Breast epithelium (tissue), 3 donors: ENCODE results near the gene TUBA4B.

Source experiments
- POLR2AphosphoS5 ChIP-seq, 3 donors: sonication (generic); formaldehyde crosslinking; IDR thresholded peaks; one replicate each; pipeline ENCODE4 v1.6.1; 2017; ENCODE audit warnings: antibody characterized with exemption in 3 of 3
- TF ChIP-seq, protein P1 (sequence below), 3 donors: fragments of 450-650 bp; IDR thresholded peaks; one replicate each; pipeline ENCODE4 v1.5.1; 2016 to 2017; ENCODE audit warnings: antibody characterized with exemption in 3 of 3, mild to moderate bottlenecking in 3 of 3, moderate library complexity in 3 of 3

DNA sequence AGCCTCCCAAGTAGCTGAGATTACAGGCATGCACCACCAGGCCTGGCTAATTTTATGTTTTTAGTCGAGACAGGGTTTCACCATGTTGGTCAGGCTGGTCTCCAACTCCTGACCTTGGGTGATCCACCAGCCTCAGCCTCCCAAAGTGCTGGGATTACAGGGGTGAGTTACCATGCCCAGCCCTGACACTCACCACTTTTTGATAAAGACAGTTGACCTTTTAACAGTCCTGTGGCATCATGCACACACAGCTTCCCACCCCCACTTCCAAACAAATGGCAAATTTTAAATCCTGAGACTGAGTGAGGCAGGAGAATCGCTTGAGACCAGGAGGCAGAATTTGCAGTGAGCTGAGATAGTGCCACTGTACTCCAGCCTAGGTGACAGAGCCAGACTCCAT lies 20.0 kb downstream of the TUBA4B start:
- TF ChIP-seq, protein P1, sequence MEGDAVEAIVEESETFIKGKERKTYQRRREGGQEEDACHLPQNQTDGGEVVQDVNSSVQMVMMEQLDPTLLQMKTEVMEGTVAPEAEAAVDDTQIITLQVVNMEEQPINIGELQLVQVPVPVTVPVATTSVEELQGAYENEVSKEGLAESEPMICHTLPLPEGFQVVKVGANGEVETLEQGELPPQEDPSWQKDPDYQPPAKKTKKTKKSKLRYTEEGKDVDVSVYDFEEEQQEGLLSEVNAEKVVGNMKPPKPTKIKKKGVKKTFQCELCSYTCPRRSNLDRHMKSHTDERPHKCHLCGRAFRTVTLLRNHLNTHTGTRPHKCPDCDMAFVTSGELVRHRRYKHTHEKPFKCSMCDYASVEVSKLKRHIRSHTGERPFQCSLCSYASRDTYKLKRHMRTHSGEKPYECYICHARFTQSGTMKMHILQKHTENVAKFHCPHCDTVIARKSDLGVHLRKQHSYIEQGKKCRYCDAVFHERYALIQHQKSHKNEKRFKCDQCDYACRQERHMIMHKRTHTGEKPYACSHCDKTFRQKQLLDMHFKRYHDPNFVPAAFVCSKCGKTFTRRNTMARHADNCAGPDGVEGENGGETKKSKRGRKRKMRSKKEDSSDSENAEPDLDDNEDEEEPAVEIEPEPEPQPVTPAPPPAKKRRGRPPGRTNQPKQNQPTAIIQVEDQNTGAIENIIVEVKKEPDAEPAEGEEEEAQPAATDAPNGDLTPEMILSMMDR (IDR thresholded peaks at IDR 0.05) = no peak
- no peak for TF ChIP-seq POLR2AphosphoS5 (IDR thresholded peaks at IDR 0.05)
